Body of pancreas (tissue), 4 donors: ENCODE data around the gene ISG20. TPM values are rescaled to one million over a fixed set of nuclear protein-coding genes. Genes with fewer than 3 reads are reported as not detected.

Experiments
- ATAC-seq: fragments of 150-250 bp; one replicate; pipeline ENCODE4 v1.9.1; 2016
- DNase-seq, 4 donors: peaks; one replicate each; pipeline ENCODE4 v3.0.0-alpha.2; 2019
- H3K27ac ChIP-seq, 4 donors: fragments of 200-600 bp; sonication (generic); 1 replicate in 3 of 4; 2 replicates in 1 of 4; pipeline versions ENCODE4 v1.5.1 to v1.6.1; 2016 to 2019; ENCODE audit warnings: mild to moderate bottlenecking in 1 of 4, mixed read lengths in 1 of 4, moderate library complexity in 1 of 4
- H3K27me3 ChIP-seq, 2 donors: fragments of 200-600 bp; sonication (generic); one replicate each; pipeline ENCODE4 v1.6.0; 2016; ENCODE audit warnings: mild to moderate bottlenecking in 1 of 2
- H3K36me3 ChIP-seq, 2 donors: fragments of 200-600 bp; sonication (generic); replicated peaks in 1 of 2; 2 replicates each; pipeline ENCODE4 v1.5.1; 2016; ENCODE audit warnings: low read depth in 2 of 2; ENCODE audit not compliant: insufficient read depth in 1 of 2
- H3K4me1 ChIP-seq: fragments of 200-600 bp; sonication (generic); one replicate; pipeline ENCODE4 v1.6.0; 2016
- H3K4me3 ChIP-seq, 2 donors: fragments of 200-600 bp; sonication (generic); 1 replicate in 1 of 2; 2 replicates in 1 of 2; pipeline ENCODE4 v1.5.1; 2016 to 2019
- H3K9me3 ChIP-seq, 3 donors: fragments of 200-600 bp; sonication (generic); 1 replicate in 2 of 3; 2 replicates in 1 of 3; pipeline ENCODE4 v1.5.1; 2016
- CTCF ChIP-seq, 7 experiments: fragments of 450-650 bp in 4 of 7; fragments of 200-600 bp in 3 of 7; sonication (generic) in 3 of 7; IDR thresholded peaks; one replicate each; pipeline ENCODE4 v1.5.1; 2016 to 2019; ENCODE audit warnings: antibody characterized with exemption in 7 of 7
- POLR2A ChIP-seq, 3 donors: fragments of 450-650 bp; IDR thresholded peaks; one replicate each; pipeline ENCODE4 v1.6.1; 2016; ENCODE audit warnings: antibody characterized with exemption in 3 of 3, mild to moderate bottlenecking in 2 of 3
- WGBS, 2 donors: methylation state at CpG; one replicate each; pipeline ENCODE4 v1.1.5; 2017; 5-methylcytosine and 5-hydroxymethylcytosine counted together
- intact Hi-C: fragments of 100-400 bp; cut with DNase I; formaldehyde crosslinking; loops from one replicate; pipeline ENCODE4 v1.15.1; 2023
- total RNA-seq, 2 donors: library from RNA; depleted of rRNA; stranded (reverse); fragments of >200 nt; gene quantifications; one replicate each; pipeline ENCODE4 v1.1.0, GENCODE V29; 2016

The ISG20 gene
- total RNA-seq, 2 donors from 2014 or later = 2.9 to 25.4 TPM

DNA sequence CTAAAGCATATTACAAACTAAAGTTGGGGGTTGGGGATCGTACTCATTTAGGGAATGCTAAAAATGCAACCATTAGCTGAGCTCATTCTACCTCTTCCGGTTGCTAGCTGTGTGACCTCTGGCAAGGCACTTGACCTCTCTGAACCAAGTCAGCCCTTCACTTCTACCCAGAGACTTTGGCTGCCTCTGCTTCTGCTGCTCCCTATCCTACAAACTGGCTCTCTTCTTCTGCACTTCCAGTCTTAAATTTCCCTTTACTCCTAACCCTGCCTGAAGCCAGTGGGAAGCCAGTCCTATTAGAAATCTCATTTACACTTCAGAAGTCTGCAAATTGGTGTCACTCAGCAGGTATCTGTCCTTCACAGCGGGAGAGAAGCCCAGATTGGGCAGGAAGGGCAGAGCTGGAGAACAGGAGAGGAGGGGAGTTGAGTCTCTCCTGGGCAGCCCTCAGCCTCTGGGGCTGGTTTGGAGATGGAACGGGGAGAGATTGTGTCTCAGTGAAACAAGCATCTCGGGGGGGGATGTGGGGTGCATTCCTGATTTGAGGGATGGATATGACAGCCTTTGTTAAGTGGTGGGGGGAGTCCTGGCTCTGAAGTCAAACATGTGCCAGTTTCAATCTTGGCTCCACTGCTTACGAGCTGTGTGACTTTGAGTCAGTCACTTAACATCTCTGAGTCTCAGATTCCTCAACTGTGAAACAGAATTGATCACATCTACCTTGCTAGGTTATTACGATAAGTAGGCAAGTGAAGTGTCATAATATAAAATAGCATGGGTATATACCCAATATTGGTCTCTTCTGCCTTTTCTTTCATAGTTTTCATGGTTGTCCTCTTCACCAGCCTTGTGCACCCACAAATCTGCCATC is 25.5 kb upstream of the ISG20 start:
- no peak overlapping the region for H3K4me3 ChIP-seq
- H3K36me3 ChIP-seq = no peaks in the 10 kb centered on the region
- DNase-seq (no peak), ATAC-seq (no peak)
- H3K4me1 ChIP-seq = peaks cover 29% of the 10 kb centered on the region
- intact Hi-C loops = loop anchor here (10.0 kb wide), 1 partner anchor 139 kb away; no protein-coding TSS in a partner anchor
- H3K9me3 ChIP-seq = no peaks in the 10 kb centered on the region
- no peaks in the 10 kb centered on the region for H3K27me3 ChIP-seq
- 65 to 78% methylated on average over 7 of the region's 7 CpGs for WGBS, 2 donors
- H3K27ac ChIP-seq = no peak overlapping the region
- no peak for TF ChIP-seq CTCF (IDR thresholded peaks at IDR 0.05)
- no peak for TF ChIP-seq POLR2A (IDR thresholded peaks at IDR 0.05)

GRCh38 chr15:88615303-88616107 is 23.3 kb upstream of the ISG20 start:
- Histone ChIP-seq H3K27me3 (no peaks in the 10 kb centered on the region), H3K27ac (peak overlapping the region; percentile 69 to 84 (median 78)), H3K4me1 (peaks cover 29% of the 10 kb centered on the region), H3K4me3 (no peak overlapping the region), H3K9me3 (no peaks in the 10 kb centered on the region), H3K36me3 (no peaks in the 10 kb centered on the region)
- WGBS, 2 donors = 30 to 31% methylated on average over 11 of the region's 11 CpGs
- intact Hi-C loops = loop anchor here (10.0 kb wide), 1 partner anchor 141 kb away; no protein-coding TSS in a partner anchor
- no peak for TF ChIP-seq CTCF (IDR thresholded peaks at IDR 0.05)
- peak in 2 of 3 donors; percentile 41 to 43 for TF ChIP-seq POLR2A (IDR thresholded peaks at IDR 0.05)
- peak; percentile 95 for ATAC-seq
- peak; percentile 82 to 92 (median 88) for DNase-seq

GRCh38 chr15:88616240-88616639 is 22.6 kb upstream of the ISG20 start:
- Histone ChIP-seq H3K9me3 (no peaks in the 10 kb centered on the region), H3K36me3 (no peaks in the 10 kb centered on the region), H3K4me1 (peaks cover 33% of the 10 kb centered on the region), H3K4me3 (no peak overlapping the region), H3K27ac (peak overlapping the region in 3 of 4 donors; percentile 69 to 84 (median 82)), H3K27me3 (no peaks in the 10 kb centered on the region)
- DNase-seq (no peak), ATAC-seq (no peak)
- 92% methylated on average over 4 of the region's 4 CpGs for WGBS, 2 donors
- no peak for TF ChIP-seq POLR2A (IDR thresholded peaks at IDR 0.05)
- intact Hi-C loops = loop anchor here (10.0 kb wide), 1 partner anchor 141 kb away; no protein-coding TSS in a partner anchor

- no peaks in the 10 kb centered on the region for H3K27me3 ChIP-seq
- 91 to 96% methylated on average over 10 of the region's 10 CpGs for WGBS, 2 donors
- H3K4me1 ChIP-seq = peaks cover 36% of the 10 kb centered on the region
- H3K27ac ChIP-seq = no peak overlapping the region
- no peak for TF ChIP-seq CTCF (IDR thresholded peaks at IDR 0.05)
- no peak for TF ChIP-seq POLR2A (IDR thresholded peaks at IDR 0.05)
- H3K36me3 ChIP-seq = no peaks in the 10 kb centered on the region
- intact Hi-C loops = loop anchor here (10.0 kb wide), 1 partner anchor 142 kb away; no protein-coding TSS in a partner anchor
- no peak for ATAC-seq
- H3K4me3 ChIP-seq = no peak overlapping the region
- no peaks in the 10 kb centered on the region for H3K9me3 ChIP-seq
- DNase-seq = no peak
Observed at GRCh38 chr15:88617031-88617722, 21.6 kb upstream of the ISG20 start.
